HG03469 (cell line): ENCODE data around the gene SIK2.

Experiments
- ATAC-seq: cut with Tn5 transposase; IDR thresholded peaks from one replicate; pipeline ENCODE4 v1.9.1; 2021; ENCODE audit warnings: mild to moderate bottlenecking, moderate library complexity, moderate number of reproducible peaks; ENCODE audit not compliant: unreplicated experiment

The SIK2 gene

GRCh38 chr11:111581341-111581740, 20.9 kb upstream of the SIK2 start:
- ATAC-seq = no peak

DNA sequence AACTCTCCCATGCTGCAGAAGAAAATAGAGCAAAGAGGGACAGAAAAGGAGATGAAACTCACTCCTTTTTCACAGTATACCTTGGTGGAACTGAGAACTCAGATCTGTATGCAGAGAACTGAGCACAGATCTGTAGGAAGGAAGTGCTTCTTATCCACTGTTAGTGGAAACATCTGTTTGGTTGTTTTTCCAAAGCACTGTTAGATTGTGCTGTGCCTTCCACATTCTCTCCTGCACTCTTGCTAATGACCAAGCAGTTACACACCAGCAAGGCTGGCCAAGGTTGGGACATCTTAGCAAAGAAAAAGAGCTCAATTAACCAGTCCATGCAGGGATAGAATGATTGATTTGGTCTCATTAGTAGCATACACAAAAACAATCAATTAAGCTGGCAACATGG, 20.1 kb upstream of the SIK2 start:
- ATAC-seq = no peak

DNA sequence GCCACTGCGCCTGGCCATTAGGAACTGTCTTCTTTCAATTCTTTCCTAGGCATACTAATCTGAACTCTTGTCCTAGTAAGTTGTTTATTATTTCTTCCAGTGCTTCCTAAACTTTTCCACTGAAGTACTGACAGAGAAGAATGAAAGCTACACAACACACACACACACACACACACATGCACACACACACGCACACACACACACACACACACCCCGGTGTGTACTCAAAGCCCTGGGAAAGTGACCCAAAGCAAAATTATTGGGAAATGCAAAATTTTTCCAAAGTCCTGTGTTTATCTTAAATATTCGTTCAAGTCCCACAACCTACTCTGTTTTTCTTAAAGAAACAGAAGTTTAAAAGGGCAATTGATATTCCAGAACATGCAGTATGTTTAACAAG, 19.4 kb upstream of the SIK2 start:
- no peak for ATAC-seq

GRCh38 chr11:111585371-111585770, 16.9 kb upstream of the SIK2 start:
- no peak for ATAC-seq

- ATAC-seq = no peak
Measured at GRCh38 chr11:111586388-111586831, 15.8 kb upstream of the SIK2 start.

DNA sequence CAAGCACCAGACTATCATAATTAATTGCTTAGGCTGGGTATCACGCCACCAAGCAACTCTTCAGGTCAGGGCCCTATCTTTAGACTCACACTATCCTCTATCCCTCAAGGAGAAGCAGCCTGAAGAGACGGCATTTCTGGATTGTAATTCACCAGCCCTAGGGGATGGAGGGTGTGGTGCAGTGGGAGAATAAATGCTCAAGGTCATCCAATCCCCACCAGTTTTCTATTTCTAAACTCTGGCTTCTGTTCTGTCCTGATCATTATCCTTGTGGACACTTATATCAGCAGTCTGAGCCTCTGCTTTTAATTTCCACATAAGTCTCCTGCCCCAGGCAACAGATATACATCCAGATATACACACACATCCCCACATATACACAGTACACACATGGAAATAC, 13.1 kb upstream of the SIK2 start:
- no peak for ATAC-seq

DNA sequence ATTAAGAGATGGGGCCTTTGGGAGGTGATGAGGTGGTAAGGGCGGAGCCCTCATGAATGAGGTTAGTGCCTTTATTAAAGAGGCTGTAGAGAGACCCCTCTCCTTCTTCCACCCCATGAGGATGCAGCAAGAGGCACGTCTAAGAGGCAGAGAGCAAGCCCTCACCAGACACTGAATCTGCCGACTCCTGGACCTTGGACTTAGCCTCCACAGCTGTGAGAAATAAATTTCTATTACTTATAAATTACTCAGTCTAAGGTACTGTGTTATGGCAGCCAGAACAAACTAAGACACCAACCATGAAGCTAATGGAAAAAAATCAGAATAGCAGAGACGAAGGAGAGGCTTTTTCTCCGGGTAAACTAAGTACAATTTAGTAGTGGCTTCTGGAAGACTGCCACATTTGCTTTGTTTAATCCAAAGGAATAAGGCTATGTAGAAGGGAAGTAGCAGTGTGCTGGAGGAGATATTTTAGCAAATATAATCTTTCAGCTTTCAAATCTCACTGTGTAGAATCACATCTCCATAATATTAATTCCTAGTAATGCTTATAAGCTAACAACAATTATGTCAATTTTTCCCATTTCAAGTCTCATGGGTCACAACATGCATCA, 12.3 kb upstream of the SIK2 start:
- no peak for ATAC-seq

DNA sequence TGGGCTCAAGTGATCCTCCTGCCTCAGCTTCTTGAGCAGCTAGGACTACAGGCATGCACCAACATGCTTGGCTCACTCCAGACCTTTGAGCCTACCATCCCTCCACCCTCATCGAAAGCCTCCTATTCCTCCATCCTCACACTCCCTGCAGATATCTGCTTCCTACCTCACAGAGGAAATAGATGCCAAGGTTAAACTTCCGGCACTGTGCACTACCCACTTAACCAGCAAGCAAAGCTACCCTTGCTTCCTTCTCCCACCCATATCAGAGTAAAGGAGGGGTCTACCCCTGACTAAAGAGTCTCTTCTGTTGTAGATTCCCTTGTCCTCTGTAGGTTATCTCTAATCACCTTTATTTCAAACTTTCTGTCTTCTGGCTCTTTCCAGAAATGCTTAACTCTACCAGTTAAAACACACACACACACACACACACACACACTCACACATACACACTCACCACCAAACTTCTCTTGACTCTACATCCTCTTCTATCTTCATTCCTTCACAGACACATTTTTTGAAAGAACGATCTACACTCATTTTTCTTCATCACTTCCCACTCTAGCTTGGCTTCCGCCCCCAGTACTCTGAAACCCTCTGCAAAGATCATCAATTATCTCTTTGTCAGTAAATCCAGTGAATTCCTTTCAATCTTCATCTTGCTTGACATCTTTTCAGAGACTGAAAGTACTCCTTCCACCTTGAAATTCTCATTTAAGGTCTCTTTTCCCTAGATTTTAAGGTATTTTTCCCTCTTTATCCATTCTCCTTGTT, 10.9 kb upstream of the SIK2 start:
- no peak for ATAC-seq

DNA sequence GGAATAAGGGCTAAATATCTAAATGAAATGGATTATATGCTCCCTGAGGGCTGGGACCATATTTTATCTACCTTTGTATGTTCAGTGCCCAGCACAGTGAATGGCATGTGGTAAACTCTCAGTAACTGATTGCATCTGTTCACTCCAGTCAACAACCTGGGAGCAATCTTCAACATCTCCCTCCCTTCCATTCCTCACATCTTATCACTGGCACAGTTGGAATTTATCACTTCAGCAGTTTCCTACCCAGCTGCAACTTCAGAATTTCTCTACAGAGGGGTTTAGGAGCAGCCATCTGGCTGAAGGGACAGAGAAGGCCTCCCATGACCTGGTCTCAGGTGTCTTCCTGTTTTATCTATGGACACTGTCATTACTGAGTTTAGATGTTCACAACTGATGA, 9.8 kb upstream of the SIK2 start:
- ATAC-seq = no peak

DNA sequence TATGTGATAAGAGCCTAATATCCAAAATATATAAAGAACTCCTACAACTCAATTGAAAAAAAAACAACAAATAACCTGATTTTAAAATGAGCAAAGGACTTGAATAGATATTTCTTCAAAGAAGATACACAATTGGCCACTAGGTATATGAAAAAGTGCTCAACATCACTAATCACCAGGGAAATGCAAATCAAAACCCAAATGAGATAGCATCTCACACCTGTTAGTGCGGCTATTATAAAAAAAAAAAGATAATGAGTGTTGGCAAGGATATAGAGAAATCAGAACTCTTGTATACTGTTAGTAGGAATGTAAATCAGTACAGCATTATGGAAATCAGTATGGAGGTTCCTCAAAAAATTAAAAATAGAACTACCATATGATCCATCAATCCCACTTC, 5.9 kb upstream of the SIK2 start:
- no peak for ATAC-seq

DNA sequence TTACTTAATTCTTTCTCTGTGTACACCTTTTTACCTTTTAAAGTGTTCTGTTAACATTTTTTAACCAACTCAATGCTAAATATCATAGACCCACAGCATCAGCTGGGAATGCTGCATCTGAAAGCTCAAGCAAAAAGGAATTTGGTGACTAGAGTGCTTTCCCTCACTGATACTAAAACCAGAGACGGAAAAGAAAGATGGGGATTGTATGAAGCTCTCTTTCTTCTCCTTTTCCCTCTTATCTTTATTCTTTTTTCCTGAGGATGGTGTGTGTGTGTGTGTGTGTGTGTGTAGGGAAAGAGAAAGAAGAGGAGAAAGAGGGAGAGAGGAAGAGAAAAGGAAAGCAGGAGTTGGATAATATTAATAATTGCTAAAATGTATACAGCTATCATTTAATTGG, 4.1 kb upstream of the SIK2 start:
- ATAC-seq = no peak

DNA sequence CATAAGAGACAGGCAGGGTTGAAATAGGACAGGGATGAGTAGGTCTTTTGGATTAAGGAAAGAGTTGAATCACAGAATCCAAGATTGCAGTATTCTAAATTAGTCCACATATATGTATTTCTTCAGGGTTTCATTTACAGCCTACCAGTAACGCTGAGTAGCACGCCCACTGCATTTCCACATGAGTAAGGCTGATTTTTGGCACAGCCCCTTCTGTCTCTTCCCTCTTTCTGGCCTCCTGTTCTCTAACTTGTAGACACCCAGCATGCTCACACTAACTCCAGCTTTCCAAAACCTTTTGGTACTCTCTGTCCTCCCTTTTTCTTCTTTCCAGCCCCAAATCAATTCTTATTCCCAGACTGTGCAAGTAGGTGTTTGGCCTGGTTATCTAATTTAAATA, 3.7 kb upstream of the SIK2 start:
- ATAC-seq = no peak

GRCh38 chr11:111601636-111601978, 642 bp upstream of the SIK2 start:
- no peak for ATAC-seq

DNA sequence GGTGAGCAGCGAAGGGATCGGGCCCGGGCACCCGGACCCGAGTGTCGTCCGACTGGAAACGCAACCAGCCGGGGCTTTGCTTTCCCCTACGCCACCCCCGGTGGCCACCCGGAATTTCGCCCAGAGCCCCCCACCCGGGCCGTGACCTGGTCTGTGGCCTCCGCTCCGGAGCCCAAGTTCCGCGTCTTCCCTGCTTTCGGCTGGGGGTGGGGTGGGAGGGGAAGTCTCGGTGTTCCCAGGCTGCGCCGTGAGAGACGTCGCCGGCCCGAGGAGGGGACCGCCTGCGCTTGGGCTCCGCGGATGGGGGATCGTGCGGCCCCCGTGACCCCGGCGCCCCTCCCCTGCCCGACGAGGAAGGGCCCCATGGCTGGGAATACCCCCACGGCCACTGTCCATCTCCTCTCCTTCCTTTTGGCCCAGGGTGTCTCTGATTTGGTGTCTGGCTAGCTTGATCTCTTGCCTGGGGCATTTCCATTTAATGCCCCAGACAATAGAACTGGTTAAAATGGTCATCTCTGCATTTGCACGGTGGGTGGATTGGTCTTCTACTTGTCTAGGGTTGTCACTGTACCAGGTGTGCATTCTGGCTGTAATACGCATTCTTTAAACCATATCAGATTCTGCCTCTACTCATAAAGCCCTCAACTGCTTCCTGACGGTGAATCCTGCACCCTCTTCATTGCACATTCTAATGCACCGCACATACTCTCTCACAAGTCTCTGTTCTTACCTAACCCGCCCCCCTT, 789 bp downstream of the SIK2 start:
- ATAC-seq = no peak

GRCh38 chr11:111603611-111604130, 1.4 kb downstream of the SIK2 start:
- ATAC-seq = no peak

GRCh38 chr11:111604392-111605009, 2.3 kb downstream of the SIK2 start:
- no peak for ATAC-seq

DNA sequence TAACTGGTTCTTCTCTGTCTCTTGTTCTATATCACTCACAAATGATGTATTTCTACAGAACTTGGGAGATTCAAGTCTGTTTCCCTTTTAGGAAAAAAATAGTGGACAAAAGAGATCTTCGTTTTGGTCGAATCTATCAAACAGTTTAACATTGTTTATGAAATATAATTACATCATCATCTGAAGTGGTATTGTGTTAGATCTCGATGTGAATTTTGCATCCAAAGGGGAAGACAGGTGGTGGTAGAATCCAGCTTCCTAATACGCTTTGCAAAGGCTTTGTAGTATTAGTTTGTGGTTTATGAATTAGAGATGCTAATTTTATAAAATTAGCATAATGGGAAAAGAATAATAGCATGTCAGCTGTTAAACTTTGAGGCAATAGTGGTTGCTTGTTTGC, 3.4 kb downstream of the SIK2 start:
- no peak for ATAC-seq

DNA sequence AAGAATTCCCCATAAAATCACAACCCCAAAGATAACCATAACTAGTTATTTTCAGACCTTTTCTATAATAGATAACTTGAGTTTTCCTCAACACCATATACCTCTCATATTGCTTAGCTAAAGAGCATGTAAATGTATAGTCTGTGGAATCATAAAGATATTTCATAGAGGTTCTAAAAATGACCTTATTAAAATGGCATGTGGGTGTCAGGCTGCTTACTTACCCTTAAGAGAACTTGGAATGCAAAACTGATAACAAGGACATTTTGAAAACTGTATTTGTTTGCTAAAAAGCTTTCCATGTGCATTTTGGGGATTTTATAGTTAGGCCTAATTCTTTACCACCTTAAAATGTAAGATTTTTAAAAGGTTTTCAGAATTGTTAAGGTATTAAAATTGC, 4.7 kb downstream of the SIK2 start:
- ATAC-seq = no peak

GRCh38 chr11:111607751-111608150, 5.5 kb downstream of the SIK2 start:
- ATAC-seq = no peak

- no peak for ATAC-seq
Measured at GRCh38 chr11:111612224-111612623, 10.0 kb downstream of the SIK2 start.

- ATAC-seq = no peak
Measured at GRCh38 chr11:111617286-111617685, 15.0 kb downstream of the SIK2 start.
